Lower leg skin (tissue), 4 donors: ENCODE data around the gene TAS2R31. TPM values are rescaled to one million over a fixed set of nuclear protein-coding genes. Genes with fewer than 3 reads are reported as not detected.

Source experiments
- DNase-seq, 2 donors: peaks; one replicate each; pipeline ENCODE4 v3.0.0-alpha.2; 2019; ENCODE audit warnings: low spot score in 2 of 2
- H3K4me3 ChIP-seq: fragments of 200-600 bp; sonication (generic); 2 replicates; pipeline ENCODE4 v1.5.1; 2017; ENCODE audit warnings: mild to moderate bottlenecking, low read depth; ENCODE audit not compliant: poor library complexity, severe bottlenecking
- CTCF ChIP-seq, 3 donors: fragments of 450-650 bp; IDR thresholded peaks; one replicate each; pipeline ENCODE4 v1.5.1; 2016; ENCODE audit warnings: antibody characterized with exemption in 3 of 3, mild to moderate bottlenecking in 3 of 3, moderate library complexity in 2 of 3
- POLR2A ChIP-seq, 2 donors: fragments of 450-650 bp; IDR thresholded peaks; one replicate each; pipeline ENCODE4 v1.6.1; 2016 to 2017; ENCODE audit warnings: antibody characterized with exemption in 2 of 2, mild to moderate bottlenecking in 1 of 2, moderate library complexity in 1 of 2
- WGBS, 2 donors: methylation state at CpG; one replicate each; pipeline ENCODE4 v1.1.5; 2018; 5-methylcytosine and 5-hydroxymethylcytosine counted together
- intact Hi-C: fragments of 100-400 bp; cut with DNase I; formaldehyde crosslinking; loops from one replicate; pipeline ENCODE4 v1.15.0; 2023; ENCODE audit warnings: low total_unique reads
- total RNA-seq, 4 donors: library from RNA; depleted of rRNA; stranded (reverse); fragments of >200 nt; gene quantifications; one replicate each; pipeline ENCODE4 v1.1.0, GENCODE V29; 2016

TAS2R31 gene
- total RNA-seq, 4 donors from 2014 or later, result 0.27 to 1.1 (median 0.68) TPM; not detected in 1

- no peak for DNase-seq
- no peak overlapping the region for H3K4me3 ChIP-seq
- TF ChIP-seq POLR2A (IDR thresholded peaks at IDR 0.05) (no peak), CTCF (IDR thresholded peaks at IDR 0.05) (no peak)
- 77 to 81% methylated on average over 1 of the region's 1 CpG for WGBS, 2 donors
- intact Hi-C loops, result no loop called here
Observed at GRCh38 chr12:11016937-11017336, 14.3 kb downstream of the TAS2R31 start.

DNA sequence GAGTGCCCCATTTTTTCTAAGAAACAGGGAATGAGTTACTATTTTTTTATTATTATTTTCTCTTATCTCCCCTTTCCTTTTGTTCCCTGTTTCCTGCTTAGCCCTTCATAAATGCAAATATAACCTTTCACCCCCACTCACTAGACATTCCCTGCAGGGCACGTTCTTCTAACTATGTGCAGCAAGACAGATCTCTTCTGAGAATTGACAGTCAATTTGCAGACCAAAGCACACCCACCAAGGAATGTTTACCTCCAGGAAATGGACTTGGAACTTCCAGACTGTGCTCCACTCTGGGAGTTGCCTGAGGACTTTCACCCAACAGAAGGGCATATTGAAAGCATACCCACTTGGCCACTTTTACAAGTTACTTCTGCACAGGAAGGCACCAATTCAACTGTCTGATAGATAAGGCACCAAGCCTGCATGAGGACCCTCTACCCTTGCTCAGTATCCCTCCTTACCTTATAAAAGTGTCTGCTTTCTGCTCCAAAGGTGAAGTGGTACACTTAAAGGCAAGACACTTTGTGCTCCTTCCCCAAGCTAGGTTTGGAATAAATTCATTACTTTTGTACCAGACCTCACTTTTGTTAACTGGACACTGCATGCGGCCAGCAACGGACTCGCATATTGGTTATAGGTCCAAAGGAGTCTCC lies 15.3 kb downstream of the TAS2R31 start:
- intact Hi-C loops, result no loop called here
- TF ChIP-seq POLR2A (IDR thresholded peaks at IDR 0.05) (no peak), CTCF (IDR thresholded peaks at IDR 0.05) (no peak)
- H3K4me3 ChIP-seq, result no peak overlapping the region
- 90 to 91% methylated on average over 4 of the region's 4 CpGs for WGBS, 2 donors
- no peak for DNase-seq

DNA sequence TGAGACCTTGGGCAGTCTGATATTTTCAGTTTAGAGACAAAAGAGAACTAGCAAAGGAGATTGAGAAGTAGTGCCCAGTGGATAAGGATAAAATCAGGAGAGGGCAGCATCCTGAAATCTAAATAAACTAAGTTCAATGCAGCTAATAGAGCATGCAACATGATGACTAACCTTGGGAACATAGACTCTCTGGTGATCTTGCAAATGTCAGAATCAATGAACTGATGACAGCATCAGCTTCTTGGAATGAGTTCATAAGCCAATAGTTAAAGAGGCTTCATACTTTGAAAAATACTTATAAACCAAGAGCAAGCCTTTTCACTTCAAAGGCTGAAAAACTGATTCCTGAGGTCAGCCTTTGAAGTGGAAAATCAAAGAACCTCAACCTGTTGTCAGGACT lies 17.0 kb downstream of the TAS2R31 start:
- no peak overlapping the region for H3K4me3 ChIP-seq
- TF ChIP-seq POLR2A (IDR thresholded peaks at IDR 0.05), result no peak
- no peak for TF ChIP-seq CTCF (IDR thresholded peaks at IDR 0.05)
- intact Hi-C loops, result no loop called here
- DNase-seq, result no peak

DNA sequence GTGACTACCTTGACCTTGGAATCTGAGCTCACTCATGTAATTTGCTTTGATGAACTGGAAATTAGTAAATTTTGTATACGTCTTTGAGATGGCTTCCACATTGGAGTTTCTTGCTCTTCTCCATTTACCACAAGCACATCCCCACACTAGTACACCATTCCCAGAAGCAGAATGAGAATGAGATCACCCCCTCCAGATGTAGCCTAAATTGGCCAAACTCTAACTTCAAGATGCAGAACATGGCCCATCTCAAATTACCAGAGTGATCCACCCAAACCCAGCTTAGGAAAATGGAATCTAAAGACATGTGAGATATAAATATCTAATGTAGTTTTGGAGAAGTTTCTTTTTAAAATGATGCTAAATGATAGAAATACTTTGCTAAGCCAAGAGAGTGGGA lies 23.6 kb downstream of the TAS2R31 start:
- 93 to 97% methylated on average over 1 of the region's 1 CpG for WGBS, 2 donors
- no peak overlapping the region for H3K4me3 ChIP-seq
- DNase-seq, result no peak
- TF ChIP-seq CTCF (IDR thresholded peaks at IDR 0.05) (no peak), POLR2A (IDR thresholded peaks at IDR 0.05) (no peak)
- intact Hi-C loops, result no loop called here

- TF ChIP-seq POLR2A (IDR thresholded peaks at IDR 0.05), result no peak
- TF ChIP-seq CTCF (IDR thresholded peaks at IDR 0.05), result no peak
- intact Hi-C loops, result no loop called here
- DNase-seq, result no peak
- no peak within 1 kb of the TSS for H3K4me3 ChIP-seq
Observed at GRCh38 chr12:10998204-10998603, 33.0 kb downstream of the TAS2R31 start, which contains the start of gene TAS2R20. Gene TAS2R20, minus strand, starts transcription at chr12:10998304. Its CDS starts 429 bp downstream, at chr12:10997875.

DNA sequence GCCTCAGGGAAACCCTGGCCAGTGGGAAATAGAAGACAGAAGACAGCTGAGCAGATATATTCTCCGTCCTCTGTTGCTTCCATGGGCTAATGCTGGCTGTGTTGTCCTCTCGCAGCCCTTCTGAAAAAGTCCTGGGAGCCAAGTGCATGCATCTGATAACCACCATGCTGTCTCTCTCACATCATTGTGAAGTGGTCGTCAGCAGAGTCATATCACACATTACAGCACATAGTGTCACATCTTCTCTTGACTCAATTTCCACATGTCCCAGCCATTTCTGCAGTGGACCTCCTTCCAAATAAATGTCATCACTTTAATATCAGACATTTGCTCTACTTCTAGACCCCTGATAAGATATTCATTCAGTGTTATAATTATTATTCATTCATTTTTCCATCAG lies 36.9 kb downstream of the TAS2R31 start:
- no peak for TF ChIP-seq CTCF (IDR thresholded peaks at IDR 0.05)
- no peak for DNase-seq
- intact Hi-C loops, result no loop called here
- 93 to 98% methylated on average over 3 of the region's 3 CpGs for WGBS, 2 donors
- no peak overlapping the region for H3K4me3 ChIP-seq
